ENCODE data around the gene DPP10. TPM values are rescaled to one million over a fixed set of nuclear protein-coding genes. Genes with fewer than 3 reads are reported as not detected.
A peak's percentile ranks its signal among the peaks of the same experiment; 100 is the strongest.

Gene DPP10
- total RNA-seq, 1 experiment from 2014 or later, result not detected

DNA sequence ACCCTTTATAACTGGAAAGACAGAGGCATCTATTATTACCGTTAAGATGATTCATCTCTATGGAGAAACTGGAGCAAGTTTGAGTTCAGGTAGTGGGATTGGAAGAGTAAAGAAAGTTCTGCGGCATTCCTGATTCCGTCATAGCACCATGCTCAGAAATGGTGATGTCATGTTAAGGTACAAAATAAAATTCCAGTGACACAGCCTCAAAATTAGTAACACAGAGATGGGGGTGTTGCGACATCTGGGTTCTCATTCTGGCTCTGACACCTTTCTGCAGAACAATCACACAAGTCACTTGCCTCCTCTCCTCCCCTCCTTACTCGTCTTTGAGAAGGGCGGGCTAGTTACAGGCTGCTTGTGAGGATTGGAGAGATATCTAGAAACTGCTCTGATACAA is 105.7 kb downstream of the DPP10 start:
- Histone ChIP-seq H4K20me1 (ENCODE audit: low read length) (no peaks in the 10 kb centered on the region), H3K9ac (ENCODE audit: low read length) (no peak overlapping the region), H3K9me3 (ENCODE audit: low read length) (no peaks in the 10 kb centered on the region), H2AFZ (ENCODE audit: low read length) (no peak overlapping the region), H3K9me2 (replicated peaks; ENCODE audit: low read length) (no peaks in the 10 kb centered on the region), H3K4me2 (ENCODE audit: low read length) (no peak overlapping the region), H3K27ac (ENCODE audit: low read length) (no peak overlapping the region), H3K79me2 (ENCODE audit: low read length) (no peaks in the 10 kb centered on the region), H3F3A (ENCODE audit: low read length, unreplicated experiment) (no peaks in the 10 kb centered on the region), H3K4me3 (ENCODE audit: low read length) (no peak overlapping the region), H3K27me3 (ENCODE audit: low read length) (peaks cover 35% of the 10 kb centered on the region), H3K4me1 (ENCODE audit: insufficient read depth, low read length) (no peaks in the 10 kb centered on the region), H3K36me3 (ENCODE audit: low read depth, low read length) (no peaks in the 10 kb centered on the region)
- TF ChIP-seq CTCF (conservative IDR thresholded peaks at IDR 0.05; ENCODE audit: low read depth, low read length), result no peak
- TF ChIP-seq EZH2phosphoT487 (IDR thresholded peaks at IDR 0.05; ENCODE audit: borderline replicate concordance, low read length), result no peak
- TF ChIP-seq EZH2 (IDR thresholded peaks at IDR 0.05; ENCODE audit: low read length, unreplicated experiment), result no peak
- no peak for ATAC-seq
- ChIA-PET POLR2A (ENCODE audit: unreplicated experiment) (no interaction called here), CTCF (no interaction called here)
- DNase-seq, result no peak
- no TSS peak for BruUV-seq (replicated peaks)
- intact Hi-C loops (cut with micrococcal nuclease), result no loop called here

GRCh38 chr2:114550364-114550763 is 107.9 kb downstream of the DPP10 start:
- Histone ChIP-seq H3K9ac (ENCODE audit: low read length) (no peak overlapping the region), H3K27ac (ENCODE audit: low read length) (no peak overlapping the region), H3K4me3 (ENCODE audit: low read length) (no peak overlapping the region), H3K79me2 (ENCODE audit: low read length) (no peaks in the 10 kb centered on the region), H4K20me1 (ENCODE audit: low read length) (no peaks in the 10 kb centered on the region), H3K9me2 (replicated peaks; ENCODE audit: low read length) (no peaks in the 10 kb centered on the region), H3F3A (ENCODE audit: low read length, unreplicated experiment) (no peaks in the 10 kb centered on the region), H3K9me3 (ENCODE audit: low read length) (no peaks in the 10 kb centered on the region), H3K4me2 (ENCODE audit: low read length) (no peak overlapping the region), H3K27me3 (ENCODE audit: low read length) (peaks cover 36% of the 10 kb centered on the region), H3K36me3 (ENCODE audit: low read depth, low read length) (no peaks in the 10 kb centered on the region), H2AFZ (ENCODE audit: low read length) (no peak overlapping the region), H3K4me1 (ENCODE audit: insufficient read depth, low read length) (no peaks in the 10 kb centered on the region)
- no peak for ATAC-seq
- no peak for DNase-seq
- ChIA-PET POLR2A (ENCODE audit: unreplicated experiment) (no interaction called here), CTCF (interaction anchor here (1.4 kb wide), 1 partner anchor 573 kb away, joined by 8 read pairs; no protein-coding TSS in a partner anchor)
- TF ChIP-seq CTCF (conservative IDR thresholded peaks at IDR 0.05; ENCODE audit: low read depth, low read length), result no peak
- no peak for TF ChIP-seq EZH2phosphoT487 (IDR thresholded peaks at IDR 0.05; ENCODE audit: borderline replicate concordance, low read length)
- no peak for TF ChIP-seq EZH2 (IDR thresholded peaks at IDR 0.05; ENCODE audit: low read length, unreplicated experiment)
- BruUV-seq (replicated peaks), result no TSS peak
- intact Hi-C loops (cut with micrococcal nuclease), result loop anchor here (2.0 kb wide), 1 partner anchor 574 kb away; no protein-coding TSS in a partner anchor

- H3F3A ChIP-seq (ENCODE audit: low read length, unreplicated experiment), result no peaks in the 10 kb centered on the region
- ATAC-seq (peak; percentile 77), DNase-seq (peak; percentile 75)
- H3K4me2 ChIP-seq (ENCODE audit: low read length), result no peak overlapping the region
- BruUV-seq (replicated peaks), result no TSS peak
- no peaks in the 10 kb centered on the region for H3K36me3 ChIP-seq (ENCODE audit: low read depth, low read length)
- H3K4me1 ChIP-seq (ENCODE audit: insufficient read depth, low read length), result no peaks in the 10 kb centered on the region
- ChIA-PET CTCF (interaction anchor here (0.6 to 1.4 kb wide), 2 partner anchors 574 to 586 kb away, joined by 5 to 8 read pairs; no protein-coding TSS in a partner anchor), POLR2A (ENCODE audit: unreplicated experiment) (no interaction called here)
- H3K27me3 ChIP-seq (ENCODE audit: low read length), result peaks cover 36% of the 10 kb centered on the region
- no peaks in the 10 kb centered on the region for H3K79me2 ChIP-seq (ENCODE audit: low read length)
- H2AFZ ChIP-seq (ENCODE audit: low read length), result no peak overlapping the region
- intact Hi-C loops (cut with micrococcal nuclease), result loop anchor here (2.0 kb wide), 1 partner anchor 574 kb away; no protein-coding TSS in a partner anchor
- no peak overlapping the region for H3K9ac ChIP-seq (ENCODE audit: low read length)
- H3K27ac ChIP-seq (ENCODE audit: low read length), result no peak overlapping the region
- no peaks in the 10 kb centered on the region for H3K9me2 ChIP-seq (replicated peaks; ENCODE audit: low read length)
- peak; percentile 78 for TF ChIP-seq CTCF (conservative IDR thresholded peaks at IDR 0.05; ENCODE audit: low read depth, low read length)
- TF ChIP-seq EZH2phosphoT487 (IDR thresholded peaks at IDR 0.05; ENCODE audit: borderline replicate concordance, low read length), result no peak
- H3K4me3 ChIP-seq (ENCODE audit: low read length), result no peak overlapping the region
- no peaks in the 10 kb centered on the region for H3K9me3 ChIP-seq (ENCODE audit: low read length)
- H4K20me1 ChIP-seq (ENCODE audit: low read length), result no peaks in the 10 kb centered on the region
Measured at GRCh38 chr2:114550895-114551793, 108.7 kb downstream of the DPP10 start.

All from PC-3 (cell line).